HPDE6-E6E7 (cell line): ENCODE data around the gene HBB.

ENCODE experiments used
- DNase-seq: peaks from one replicate; pipeline ENCODE4 v3.0.0; 2011; ENCODE audit warnings: missing footprints; ENCODE audit errors: extremely low spot score

Gene HBB

DNA sequence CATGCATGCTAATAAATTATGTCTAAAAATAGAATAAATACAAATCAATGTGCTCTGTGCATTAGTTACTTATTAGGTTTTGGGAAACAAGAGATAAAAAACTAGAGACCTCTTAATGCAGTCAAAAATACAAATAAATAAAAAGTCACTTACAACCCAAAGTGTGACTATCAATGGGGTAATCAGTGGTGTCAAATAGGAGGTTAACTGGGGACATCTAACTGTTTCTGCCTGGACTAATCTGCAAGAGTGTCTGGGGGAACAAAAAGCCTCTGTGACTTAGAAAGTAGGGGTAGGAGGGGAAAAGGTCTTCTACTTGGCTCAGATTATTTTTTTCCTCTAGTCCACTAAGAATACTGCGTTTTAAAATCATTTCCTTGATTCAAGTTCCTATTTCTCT, 810 bp upstream of the HBB start:
- DNase-seq: no peak

DNA sequence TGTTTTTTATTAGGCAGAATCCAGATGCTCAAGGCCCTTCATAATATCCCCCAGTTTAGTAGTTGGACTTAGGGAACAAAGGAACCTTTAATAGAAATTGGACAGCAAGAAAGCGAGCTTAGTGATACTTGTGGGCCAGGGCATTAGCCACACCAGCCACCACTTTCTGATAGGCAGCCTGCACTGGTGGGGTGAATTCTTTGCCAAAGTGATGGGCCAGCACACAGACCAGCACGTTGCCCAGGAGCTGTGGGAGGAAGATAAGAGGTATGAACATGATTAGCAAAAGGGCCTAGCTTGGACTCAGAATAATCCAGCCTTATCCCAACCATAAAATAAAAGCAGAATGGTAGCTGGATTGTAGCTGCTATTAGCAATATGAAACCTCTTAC, 1.4 kb downstream of the HBB start:
- no peak for DNase-seq

DNA sequence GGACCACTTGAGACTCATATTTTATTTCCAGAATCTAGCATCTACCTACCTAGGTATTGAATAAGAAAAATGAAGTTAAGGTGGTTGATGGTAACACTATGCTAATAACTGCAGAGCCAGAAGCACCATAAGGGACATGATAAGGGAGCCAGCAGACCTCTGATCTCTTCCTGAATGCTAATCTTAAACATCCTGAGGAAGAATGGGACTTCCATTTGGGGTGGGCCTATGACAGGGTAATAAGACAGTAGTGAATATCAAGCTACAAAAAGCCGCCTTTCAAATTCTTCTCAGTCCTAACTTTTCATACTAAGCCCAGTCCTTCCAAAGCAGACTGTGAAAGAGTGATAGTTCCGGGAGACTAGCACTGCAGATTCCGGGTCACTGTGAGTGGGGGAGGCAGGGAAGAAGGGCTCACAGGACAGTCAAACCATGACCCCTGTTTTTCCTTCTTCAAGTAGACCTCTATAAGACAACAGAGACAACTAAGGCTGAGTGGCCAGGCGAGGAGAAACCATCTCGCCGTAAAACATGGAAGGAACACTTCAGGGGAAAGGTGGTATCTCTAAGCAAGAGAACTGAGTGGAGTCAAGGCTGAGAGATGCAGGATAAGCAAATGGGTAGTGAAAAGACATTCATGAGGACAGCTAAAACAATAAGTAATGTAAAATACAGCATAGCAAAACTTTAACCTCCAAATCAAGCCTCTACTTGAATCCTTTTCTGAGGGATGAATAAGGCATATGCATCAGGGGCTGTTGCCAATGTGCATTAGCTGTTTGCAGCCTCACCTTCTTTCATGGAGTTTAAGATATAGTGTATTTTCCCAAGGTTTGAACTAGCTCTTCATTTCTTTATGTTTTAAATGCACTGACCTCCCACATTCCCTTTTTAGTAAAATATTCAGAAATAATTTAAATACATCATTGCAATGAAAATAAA, 2.1 kb downstream of the HBB start:
- DNase-seq: no peak

DNA sequence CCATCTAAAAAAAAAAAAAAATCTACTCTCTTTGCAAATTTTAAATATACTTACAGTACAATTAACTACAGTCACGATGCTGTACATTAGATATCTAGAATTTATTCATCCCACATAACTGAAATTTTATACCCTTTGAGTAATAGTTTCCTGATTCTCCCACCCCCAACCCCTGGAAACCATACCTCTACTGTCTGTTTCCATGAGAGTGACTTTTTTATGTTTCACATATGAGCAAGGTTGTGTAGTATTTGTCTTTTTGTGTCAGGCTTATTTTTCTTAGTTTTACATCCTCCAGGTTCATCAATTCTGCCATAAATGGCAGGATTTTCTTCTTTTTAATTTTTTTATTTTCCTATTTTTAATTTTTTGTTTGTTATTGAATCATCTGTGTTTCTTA, 3.2 kb downstream of the HBB start:
- no peak for DNase-seq

DNA sequence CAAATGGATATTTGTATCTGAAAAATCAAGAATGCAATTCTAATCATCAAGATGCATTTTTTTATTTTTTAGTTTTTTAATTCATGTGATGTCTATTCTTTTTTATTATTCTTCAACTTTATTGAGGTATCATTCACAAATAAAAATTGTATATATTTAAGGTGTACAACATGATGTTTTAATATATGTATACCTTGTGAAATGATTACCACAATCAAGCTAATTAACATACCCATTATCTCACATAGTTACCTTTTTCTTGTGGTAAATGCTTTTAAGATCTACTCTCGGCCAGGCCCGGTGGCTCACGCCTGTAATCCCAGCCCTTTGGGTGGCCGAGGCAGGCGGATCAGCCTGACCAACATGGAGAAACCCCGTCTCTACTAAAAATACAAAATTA, 3.7 kb downstream of the HBB start:
- DNase-seq: no peak

DNA sequence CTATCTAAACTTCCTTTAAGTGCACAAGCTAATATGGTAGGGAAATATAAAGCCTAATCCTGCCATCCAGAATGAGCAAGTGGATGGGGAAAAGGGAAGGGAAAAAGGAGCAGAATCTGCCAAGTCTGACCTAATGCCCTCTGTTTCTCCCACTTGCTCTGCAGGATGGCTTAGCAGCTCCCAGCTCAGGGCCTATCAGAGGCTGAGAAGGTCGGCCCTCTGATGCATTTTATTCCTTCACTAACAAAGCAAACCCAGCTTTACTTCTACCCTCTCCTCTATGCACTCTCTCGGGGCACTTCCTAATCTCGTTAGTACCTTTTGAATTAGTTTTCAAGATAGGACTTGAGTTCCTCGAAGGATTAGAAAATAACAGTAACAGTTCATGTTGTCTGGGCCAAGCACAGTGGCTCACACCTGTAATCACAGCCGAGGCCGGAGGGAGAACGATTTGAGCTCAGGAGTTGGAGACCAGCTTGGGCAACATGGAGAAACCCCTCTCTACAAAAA, 16.4 kb downstream of the HBB start:
- DNase-seq: no peak

DNA sequence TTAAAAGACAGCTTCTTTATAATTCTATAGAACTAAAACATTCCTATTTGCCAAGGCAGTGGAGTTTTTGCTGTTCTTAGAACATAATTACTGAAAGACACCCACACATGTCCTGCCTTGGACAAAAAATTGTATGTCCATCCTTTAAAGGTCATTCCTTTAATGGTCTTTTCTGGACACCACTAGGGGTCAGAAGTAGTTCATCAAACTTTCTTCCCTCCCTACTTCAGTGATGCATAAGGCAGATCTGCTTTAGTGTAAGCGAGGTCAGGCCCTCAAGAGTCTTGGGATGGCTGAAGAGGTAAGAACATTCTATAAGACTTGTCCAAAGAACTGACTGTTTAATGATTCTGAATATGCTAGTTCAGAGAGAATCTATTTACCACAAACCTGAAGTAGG, 22.1 kb downstream of the HBB start:
- DNase-seq: peak; percentile 49

DNA sequence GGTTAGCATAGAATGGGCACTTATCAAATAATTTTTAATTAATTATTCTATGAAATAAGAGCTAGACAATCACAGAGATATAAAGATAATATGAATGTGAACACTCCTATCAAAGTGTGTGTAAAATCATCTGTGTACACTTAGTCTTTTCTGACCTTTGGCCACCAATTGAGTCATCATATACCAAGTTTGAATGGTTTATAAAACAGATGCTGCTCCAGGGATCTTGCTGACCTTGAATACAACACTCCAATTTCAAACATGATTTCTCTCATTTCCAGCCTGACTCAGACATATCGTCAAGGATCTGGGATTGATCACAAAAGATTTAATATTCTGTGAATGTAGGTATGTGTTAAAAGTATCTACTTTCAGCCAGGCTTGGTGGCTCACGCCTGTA, 23.5 kb downstream of the HBB start:
- DNase-seq: no peak

DNA sequence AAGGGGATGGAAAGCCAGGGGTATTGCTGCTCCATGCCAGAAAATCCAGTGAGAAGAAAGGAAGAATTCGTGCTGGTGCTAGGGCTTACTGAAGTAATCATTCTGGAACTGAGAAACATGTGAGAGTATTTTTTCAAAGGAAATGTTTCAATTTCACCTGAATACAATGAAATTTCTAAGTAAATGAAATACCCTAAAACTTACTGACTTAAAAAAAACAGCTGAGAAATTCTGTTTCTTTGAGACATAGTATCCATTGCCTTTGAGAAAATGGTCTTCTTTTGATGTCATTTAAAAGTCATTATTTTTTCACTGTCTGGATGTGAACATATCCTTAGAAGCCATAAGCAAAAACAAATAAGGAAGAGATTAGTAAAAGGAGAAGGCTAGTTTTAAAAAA, 26.3 kb downstream of the HBB start, which contains the start of gene OR51V1:
Gene OR51V1 (minus strand): TSS at position 101 of the 400 bp plus-strand sequence. CDS start 0 bp downstream, at position 101.
- DNase-seq: no peak

DNA sequence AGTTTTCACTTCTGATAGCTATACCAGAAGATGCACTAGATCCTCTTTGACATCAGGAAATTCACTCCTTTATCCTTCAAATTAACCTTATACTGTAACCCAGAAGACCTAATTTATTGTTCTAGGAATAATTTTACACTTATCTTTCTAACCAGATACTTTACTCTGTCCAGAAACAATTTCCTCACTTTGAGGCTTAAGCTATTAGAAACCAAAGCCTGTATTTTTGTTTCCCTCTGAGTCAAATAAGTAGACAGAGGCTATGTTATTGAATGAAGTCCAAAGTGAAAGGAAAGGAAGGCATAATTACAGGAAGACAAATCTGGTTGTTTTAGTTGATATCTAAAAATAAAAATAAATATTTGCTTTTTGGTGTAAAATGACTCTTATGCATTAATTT, 28.6 kb downstream of the HBB start:
- DNase-seq: no peak

DNA sequence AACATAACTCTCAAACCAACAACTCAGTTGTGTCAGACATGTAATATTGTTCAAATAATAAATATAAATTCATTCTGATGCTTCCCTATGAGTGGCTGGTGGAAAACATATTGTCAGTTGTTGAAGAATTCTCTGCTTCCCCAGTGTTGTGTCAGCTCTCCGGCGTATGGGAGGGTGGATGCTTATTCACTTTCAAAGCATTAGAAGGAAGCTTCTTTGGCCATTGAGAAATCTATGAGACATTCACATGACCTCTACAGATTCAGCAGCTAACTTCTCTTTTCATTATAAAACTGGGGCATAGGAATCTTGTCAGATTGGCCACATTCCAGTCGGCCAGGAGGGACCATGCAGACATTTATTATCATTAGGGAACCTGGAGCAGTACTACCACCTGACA, 29.3 kb downstream of the HBB start:
- DNase-seq: no peak

DNA sequence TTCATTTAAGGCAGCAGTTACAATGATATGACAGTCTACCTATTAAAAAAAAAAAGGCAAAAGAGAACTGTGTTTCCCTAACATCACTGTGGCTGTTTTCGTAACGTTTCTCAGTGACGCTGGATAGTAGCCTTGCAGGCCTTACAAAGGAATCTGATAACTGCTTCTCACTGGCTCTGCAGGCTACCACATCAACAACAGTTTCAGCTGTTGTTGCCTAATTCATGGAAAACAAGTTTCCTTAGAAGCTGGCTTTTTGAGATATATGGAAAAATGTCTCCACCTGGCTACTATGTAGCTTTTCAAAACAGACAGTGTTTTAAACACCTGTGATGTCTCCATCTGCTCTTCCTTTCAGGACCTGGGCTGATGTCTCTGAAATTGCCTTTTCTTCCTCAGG, 30.1 kb downstream of the HBB start:
- no peak for DNase-seq

DNA sequence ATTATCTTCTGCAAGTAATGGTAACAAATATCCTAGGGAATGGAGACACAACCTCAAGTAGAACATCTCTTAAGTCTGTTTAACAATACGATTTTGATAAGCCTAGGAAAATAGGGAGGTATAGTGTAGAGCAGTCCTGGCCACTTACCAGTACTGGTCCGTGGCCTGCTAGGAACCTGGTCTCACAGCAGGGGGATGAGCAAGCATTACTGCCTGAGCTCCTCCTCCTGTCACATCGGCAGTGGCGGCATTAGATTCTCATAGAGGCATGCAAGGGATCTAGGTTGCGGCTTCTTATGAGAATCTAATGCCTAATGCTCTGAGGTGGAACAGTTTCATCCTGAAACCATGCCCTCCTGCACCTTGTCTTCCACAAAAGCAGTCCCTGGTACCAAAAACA, 30.8 kb downstream of the HBB start:
- DNase-seq: no peak

DNA sequence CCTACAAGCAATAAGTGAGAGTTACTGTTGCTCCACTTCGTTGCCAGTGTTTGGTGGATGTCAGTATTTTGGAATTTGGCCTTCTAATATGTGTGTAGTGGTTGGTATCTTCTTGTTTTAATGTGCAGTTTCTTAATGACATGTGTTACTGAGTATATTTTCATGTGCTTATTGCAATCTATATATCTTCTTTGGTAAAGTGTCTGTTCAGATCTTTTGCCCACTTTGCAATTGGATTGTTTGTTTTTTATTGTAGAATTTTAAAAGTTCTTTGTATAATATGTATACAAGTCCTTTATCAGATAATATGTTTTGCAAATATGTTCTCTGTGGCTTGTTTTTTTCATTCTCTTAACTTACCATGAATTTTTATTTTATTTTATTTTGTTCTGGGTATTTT, 34.1 kb downstream of the HBB start:
- DNase-seq: no peak

DNA sequence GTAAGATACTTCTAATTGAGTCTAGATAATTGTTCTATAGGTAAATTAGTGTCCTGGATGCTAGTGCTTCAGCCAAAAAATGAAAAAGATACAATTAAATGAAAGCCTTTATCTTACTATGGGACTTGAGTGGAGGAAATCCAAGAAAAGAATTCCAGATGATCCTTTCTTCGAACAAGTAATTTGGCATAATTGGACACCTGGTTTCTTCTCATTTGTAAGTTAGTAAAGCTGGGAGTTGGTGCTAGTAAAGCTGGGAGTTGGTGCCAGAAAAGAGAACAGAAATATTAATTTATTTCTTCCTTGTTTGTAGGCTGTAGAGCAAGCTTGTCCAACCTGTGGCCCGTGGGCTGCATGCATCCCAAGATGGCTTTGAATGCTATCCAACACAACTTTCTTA, 38.7 kb downstream of the HBB start:
- no peak for DNase-seq

DNA sequence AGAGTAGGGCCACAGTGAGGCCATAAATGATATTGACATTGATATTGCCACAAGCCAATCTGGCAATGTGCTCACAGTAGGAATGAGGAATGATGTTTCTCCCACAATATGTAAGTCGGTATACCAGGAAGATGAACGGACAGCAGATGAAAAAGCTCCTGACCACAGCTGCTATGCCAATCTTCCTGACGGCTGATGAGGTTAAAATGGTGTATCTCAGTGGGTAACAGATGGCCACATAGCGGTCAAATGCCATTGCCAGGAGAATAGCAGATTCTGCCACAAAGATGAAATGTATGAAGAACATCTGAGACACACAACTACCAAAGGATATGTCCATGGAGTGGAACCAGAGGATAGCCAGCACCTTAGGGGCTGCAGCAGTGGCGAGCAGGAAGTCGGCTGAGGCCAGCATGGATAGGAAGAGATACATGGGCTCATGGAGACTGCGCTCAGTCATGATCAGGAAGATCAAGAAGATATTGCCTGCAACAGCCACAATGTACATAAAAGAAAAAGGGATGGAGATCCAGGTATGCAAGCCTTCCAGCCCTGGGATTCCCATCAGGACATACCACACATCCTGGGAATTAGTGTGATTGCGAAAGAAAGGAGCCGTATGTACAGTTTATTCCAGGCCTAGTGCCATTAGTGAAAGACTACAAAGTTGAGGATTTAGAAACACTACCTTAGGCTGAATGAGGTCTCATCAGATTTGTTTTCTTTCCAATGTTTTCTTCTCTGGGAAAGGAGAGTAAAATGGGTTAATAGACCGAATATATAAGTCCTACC, 48.6 kb downstream of the HBB start:
- DNase-seq: no peak
